OCI-LY1 (cell line): ENCODE measurements around the gene CFAP74.

Experiments used
- H2AFZ ChIP-seq: fragments of 200-600 bp; sonication (generic), shearing (Covaris generic); 2 replicates; pipeline ENCODE4 v1.6.0; 2014; ENCODE audit warnings: antibody characterized with exemption, mild to moderate bottlenecking, low read length
- H3F3A ChIP-seq: fragments of 200-600 bp; sonication (generic), shearing (Covaris generic); 2 replicates; pipeline ENCODE4 v1.6.0; 2014; ENCODE audit warnings: mild to moderate bottlenecking, antibody characterized with exemption, low read length, moderate library complexity; ENCODE audit not compliant: insufficient read depth
- H3K27ac ChIP-seq: fragments of 200-600 bp; sonication (generic); 2 replicates; pipeline ENCODE4 v1.5.1; 2014; ENCODE audit warnings: low read length, mixed run types, mild to moderate bottlenecking, low read depth; ENCODE audit not compliant: poor library complexity, severe bottlenecking
- H3K27me3 ChIP-seq: fragments of 200-600 bp; sonication (generic); 2 replicates; pipeline ENCODE4 v1.6.0; 2014; ENCODE audit warnings: antibody characterized with exemption, mild to moderate bottlenecking, low read length, moderate library complexity; ENCODE audit not compliant: insufficient read depth
- H3K36me3 ChIP-seq: fragments of 200-600 bp; sonication (generic); 2 replicates; pipeline ENCODE4 v1.6.1; 2014; ENCODE audit warnings: mild to moderate bottlenecking, antibody characterized with exemption, low read length, moderate library complexity, mixed read lengths; ENCODE audit not compliant: insufficient read depth
- H3K4me1 ChIP-seq: fragments of 200-600 bp; sonication (generic); 2 replicates; pipeline ENCODE4 v1.5.1; 2014; ENCODE audit warnings: mild to moderate bottlenecking, low read length, moderate library complexity; ENCODE audit not compliant: insufficient read depth, severe bottlenecking
- H3K4me2 ChIP-seq: fragments of 200-600 bp; sonication (generic), shearing (Covaris generic); 2 replicates; pipeline ENCODE4 v1.6.1; 2014; ENCODE audit warnings: low read length
- H3K4me3 ChIP-seq: fragments of 200-600 bp; sonication (generic); 2 replicates; pipeline ENCODE4 v1.5.1; 2014; ENCODE audit warnings: low read length, low read depth, mild to moderate bottlenecking, mixed read lengths; ENCODE audit not compliant: poor library complexity, severe bottlenecking
- H3K79me2 ChIP-seq: fragments of 200-600 bp; shearing (Covaris generic); 2 replicates; pipeline ENCODE4 v1.6.1; 2016; ENCODE audit warnings: mixed run types, low read length, mixed read lengths; ENCODE audit not compliant: insufficient read depth
- H3K9ac ChIP-seq: fragments of 200-600 bp; sonication (generic), shearing (Covaris generic); 2 replicates; pipeline ENCODE4 v1.6.1; 2014; ENCODE audit warnings: mild to moderate bottlenecking, low read length, mixed read lengths
- H3K9me2 ChIP-seq: fragments of 200-600 bp; sonication (generic), shearing (Covaris generic); 2 replicates; pipeline ENCODE4 v1.6.1; 2014; ENCODE audit warnings: low read depth, mild to moderate bottlenecking, low read length, mixed read lengths
- H3K9me3 ChIP-seq: fragments of 200-600 bp; shearing (Covaris generic); 2 replicates; pipeline ENCODE4 v1.6.1; 2014; ENCODE audit warnings: low read length, mixed read lengths
- H4K20me1 ChIP-seq: fragments of 200-600 bp; sonication (generic), shearing (Covaris generic); 2 replicates; pipeline ENCODE4 v1.6.0; 2016; ENCODE audit warnings: mild to moderate bottlenecking, low read length; ENCODE audit not compliant: insufficient read depth
- EZH2 ChIP-seq: fragments of 200-600 bp; sonication (generic), shearing (Covaris generic); IDR thresholded peaks from 2 replicates; pipeline ENCODE4 v1.8.0; 2017; ENCODE audit warnings: borderline replicate concordance, mixed run types, mild to moderate bottlenecking, antibody characterized with exemption, low read length, moderate library complexity, mixed read lengths
- TF ChIP-seq, protein P1 (sequence below): fragments of 200-600 bp; sonication (generic), shearing (Covaris generic); IDR thresholded peaks from 2 replicates; pipeline ENCODE4 v1.5.1; 2017; ENCODE audit warnings: mild to moderate bottlenecking, antibody characterized with exemption, low read length, moderate library complexity, mixed read lengths

CFAP74 gene

DNA sequence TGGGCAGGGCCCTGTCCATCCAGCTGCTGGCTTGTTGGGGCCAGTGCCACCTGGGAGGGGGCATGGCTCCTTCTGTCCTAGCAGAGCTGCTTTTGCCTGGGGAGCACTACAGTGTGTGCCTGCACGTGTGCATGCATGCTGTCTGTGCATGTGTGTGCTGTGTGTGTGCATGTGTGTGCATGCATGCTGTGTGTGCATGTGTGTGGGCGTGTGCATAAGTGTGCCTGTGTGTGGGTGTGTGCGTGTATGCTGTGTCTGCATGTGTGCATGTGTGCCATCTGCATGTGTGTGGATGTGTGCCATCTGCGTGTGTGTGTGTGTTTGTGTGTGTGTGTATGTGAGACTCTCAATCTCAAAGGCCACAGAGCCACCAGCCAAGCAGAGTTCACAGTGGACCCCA, 38.3 kb upstream of the CFAP74 start:
- Histone ChIP-seq H3K4me1 (peaks cover 10% of the 10 kb centered on the region), H3K79me2 (no peaks in the 10 kb centered on the region), H3F3A (no peaks in the 10 kb centered on the region), H2AFZ (no peak overlapping the region), H3K9me3 (no peaks in the 10 kb centered on the region), H3K27ac (no peak overlapping the region), H3K27me3 (peaks cover 13% of the 10 kb centered on the region; the same call in 1 of the 2 replicates), H4K20me1 (no peaks in the 10 kb centered on the region), H3K9ac (no peak overlapping the region), H3K9me2 (no peaks in the 10 kb centered on the region), H3K4me3 (no peak overlapping the region), H3K36me3 (no peaks in the 10 kb centered on the region; the same call in 1 of the 2 replicates), H3K4me2 (no peak overlapping the region)
- no peak for TF ChIP-seq EZH2
- TF ChIP-seq, protein P1, sequence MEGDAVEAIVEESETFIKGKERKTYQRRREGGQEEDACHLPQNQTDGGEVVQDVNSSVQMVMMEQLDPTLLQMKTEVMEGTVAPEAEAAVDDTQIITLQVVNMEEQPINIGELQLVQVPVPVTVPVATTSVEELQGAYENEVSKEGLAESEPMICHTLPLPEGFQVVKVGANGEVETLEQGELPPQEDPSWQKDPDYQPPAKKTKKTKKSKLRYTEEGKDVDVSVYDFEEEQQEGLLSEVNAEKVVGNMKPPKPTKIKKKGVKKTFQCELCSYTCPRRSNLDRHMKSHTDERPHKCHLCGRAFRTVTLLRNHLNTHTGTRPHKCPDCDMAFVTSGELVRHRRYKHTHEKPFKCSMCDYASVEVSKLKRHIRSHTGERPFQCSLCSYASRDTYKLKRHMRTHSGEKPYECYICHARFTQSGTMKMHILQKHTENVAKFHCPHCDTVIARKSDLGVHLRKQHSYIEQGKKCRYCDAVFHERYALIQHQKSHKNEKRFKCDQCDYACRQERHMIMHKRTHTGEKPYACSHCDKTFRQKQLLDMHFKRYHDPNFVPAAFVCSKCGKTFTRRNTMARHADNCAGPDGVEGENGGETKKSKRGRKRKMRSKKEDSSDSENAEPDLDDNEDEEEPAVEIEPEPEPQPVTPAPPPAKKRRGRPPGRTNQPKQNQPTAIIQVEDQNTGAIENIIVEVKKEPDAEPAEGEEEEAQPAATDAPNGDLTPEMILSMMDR, result no peak

DNA sequence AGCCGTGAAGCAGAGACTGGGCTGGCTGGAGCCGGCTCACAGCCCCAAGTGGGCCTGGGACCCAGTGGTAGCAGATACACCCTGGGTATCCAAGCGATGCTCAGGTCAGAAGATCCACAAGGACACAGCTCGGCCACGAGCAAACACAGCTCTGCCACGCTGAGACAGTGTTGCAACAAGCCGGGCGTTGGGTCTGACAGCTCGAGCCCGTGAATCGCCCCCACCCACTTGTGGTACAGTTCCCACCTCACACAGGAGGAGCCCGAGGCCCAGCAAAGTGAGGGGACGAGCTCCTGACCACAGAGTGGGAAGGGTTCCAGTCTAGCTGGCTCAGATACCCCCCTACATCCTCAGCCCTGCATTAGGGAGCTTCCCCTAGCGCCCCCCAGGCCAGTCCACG, 37.7 kb upstream of the CFAP74 start:
- no peaks in the 10 kb centered on the region for H3K9me3 ChIP-seq
- H4K20me1 ChIP-seq, result no peaks in the 10 kb centered on the region
- no peaks in the 10 kb centered on the region; the same call in 1 of the 2 replicates for H3K36me3 ChIP-seq
- H3K4me3 ChIP-seq, result no peak overlapping the region
- H2AFZ ChIP-seq, result no peak overlapping the region
- peaks cover 15% of the 10 kb centered on the region; the same call in 1 of the 2 replicates for H3K27me3 ChIP-seq
- no peaks in the 10 kb centered on the region for H3K9me2 ChIP-seq
- H3K4me1 ChIP-seq, result peaks cover 10% of the 10 kb centered on the region
- H3K79me2 ChIP-seq, result no peaks in the 10 kb centered on the region
- TF ChIP-seq, protein P1, result no peak
- TF ChIP-seq EZH2, result no peak
- no peaks in the 10 kb centered on the region for H3F3A ChIP-seq
- H3K9ac ChIP-seq, result no peak overlapping the region
- H3K4me2 ChIP-seq, result no peak overlapping the region
- no peak overlapping the region for H3K27ac ChIP-seq

DNA sequence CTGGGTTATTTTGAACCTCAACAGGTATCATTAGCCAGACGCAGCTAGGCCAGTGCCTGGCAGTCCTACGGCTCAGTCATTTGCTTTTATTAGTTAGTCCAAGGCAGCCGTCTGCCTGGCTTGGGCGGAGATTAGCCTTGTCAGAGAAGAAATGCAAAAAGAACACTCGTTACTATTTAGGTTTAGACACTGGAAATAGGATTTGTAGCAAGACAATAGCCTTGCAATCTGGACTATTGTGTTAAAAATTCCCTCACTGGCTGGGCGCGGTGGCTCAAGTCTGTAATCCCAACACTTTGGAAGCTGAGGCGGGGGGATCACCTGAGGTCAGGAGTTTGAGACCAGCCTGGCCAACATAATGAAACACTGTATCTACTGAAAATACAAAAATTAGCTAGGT, 35.7 kb upstream of the CFAP74 start:
- no peak for TF ChIP-seq EZH2
- TF ChIP-seq, protein P1, result no peak
- Histone ChIP-seq H3K27me3 (peaks cover 18% of the 10 kb centered on the region; the same call in 1 of the 2 replicates), H3F3A (no peaks in the 10 kb centered on the region)

More for the DNA sequence above, 35.7 kb upstream of the CFAP74 start:
- Histone ChIP-seq H3K27ac (no peak overlapping the region), H3K36me3 (no peaks in the 10 kb centered on the region; the same call in 1 of the 2 replicates), H2AFZ (no peak overlapping the region), H3K9ac (no peak overlapping the region), H3K4me2 (no peak overlapping the region), H3K4me3 (no peak overlapping the region), H4K20me1 (no peaks in the 10 kb centered on the region), H3K9me3 (no peaks in the 10 kb centered on the region), H3K4me1 (no peaks in the 10 kb centered on the region), H3K9me2 (no peaks in the 10 kb centered on the region), H3K79me2 (no peaks in the 10 kb centered on the region)
